Peyer's patch (tissue), 4 donors: ENCODE results near the gene CSH1. TPM values are rescaled to one million over a fixed set of nuclear protein-coding genes. Genes with fewer than 3 reads are reported as not detected.

ENCODE experiments used
- DNase-seq, 3 donors: peaks; one replicate each; pipeline ENCODE4 v3.0.0-alpha.2; 2017 to 2019
- H3K27ac ChIP-seq, 4 donors: fragments of 200-600 bp; sonication (generic); one replicate each; pipeline ENCODE4 v1.5.1; 2016 to 2019
- H3K27me3 ChIP-seq, 2 donors: fragments of 200-600 bp; sonication (generic); one replicate each; pipeline ENCODE4 v1.5.1; 2019
- H3K36me3 ChIP-seq, 3 donors: fragments of 200-600 bp; sonication (generic); one replicate each; pipeline ENCODE4 v1.5.1; 2016 to 2019
- H3K4me1 ChIP-seq, 4 donors: fragments of 200-600 bp; sonication (generic); one replicate each; pipeline ENCODE4 v1.5.1; 2016 to 2019
- H3K4me3 ChIP-seq, 4 donors: fragments of 200-600 bp; sonication (generic); 1 replicate in 3 of 4; 2 replicates in 1 of 4; pipeline ENCODE4 v1.5.1; 2016 to 2019; ENCODE audit warnings: mild to moderate bottlenecking in 1 of 4
- H3K9me3 ChIP-seq, 4 donors: fragments of 200-600 bp; sonication (generic); one replicate each; pipeline ENCODE4 v1.5.1; 2016 to 2019; ENCODE audit warnings: mild to moderate bottlenecking in 1 of 4
- POLR2A ChIP-seq, 2 donors: fragments of 450-650 bp; IDR thresholded peaks; one replicate each; pipeline ENCODE4 v1.5.1; 2017; ENCODE audit warnings: antibody characterized with exemption in 2 of 2, mild to moderate bottlenecking in 2 of 2, moderate library complexity in 2 of 2
- total RNA-seq, 4 donors: library from RNA; depleted of rRNA; stranded (reverse); fragments of >200 nt; gene quantifications; one replicate each; pipeline ENCODE4 v1.1.0, GENCODE V29; 2016
- TF ChIP-seq, protein P1 (sequence below), 6 experiments: fragments of 450-650 bp in 4 of 6; fragments of 200-600 bp in 2 of 6; sonication (generic) in 1 of 6; IDR thresholded peaks; one replicate each; pipeline ENCODE4 v1.5.1; 2017 to 2019; ENCODE audit warnings: antibody characterized with exemption in 6 of 6, mild to moderate bottlenecking in 3 of 6, moderate library complexity in 1 of 6

Gene CSH1
- total RNA-seq, 4 donors from 2014 or later = not detected

DNA sequence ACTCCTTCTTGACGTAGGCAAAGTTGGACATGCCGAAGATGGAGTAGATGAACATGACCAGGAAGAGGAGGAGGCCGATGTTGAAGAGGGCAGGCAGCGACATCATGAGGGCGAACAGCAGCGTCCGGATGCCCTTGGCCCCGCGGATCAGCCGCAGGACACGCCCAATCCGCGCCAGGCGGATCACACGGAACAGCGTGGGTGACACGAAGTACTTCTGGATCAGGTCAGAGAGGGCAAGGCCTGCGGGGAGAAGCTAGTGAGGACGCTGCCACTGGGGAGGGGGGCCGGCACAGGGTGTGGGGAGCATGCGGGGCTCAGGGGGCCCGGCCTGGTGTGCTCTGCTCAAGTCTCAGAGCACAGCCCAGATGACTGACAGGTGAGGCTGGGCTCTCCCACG lies 45.4 kb upstream of the CSH1 start:
- Histone ChIP-seq H3K9me3 (no peaks in the 10 kb centered on the region), H3K27me3 (no peaks in the 10 kb centered on the region), H3K27ac (no peak overlapping the region), H3K36me3 (no peaks in the 10 kb centered on the region), H3K4me3 (no peak overlapping the region), H3K4me1 (peaks cover 0 to 16% (median 3%) of the 10 kb centered on the region in 4 donors)
- no peak for TF ChIP-seq POLR2A (IDR thresholded peaks at IDR 0.05)
- TF ChIP-seq, protein P1, sequence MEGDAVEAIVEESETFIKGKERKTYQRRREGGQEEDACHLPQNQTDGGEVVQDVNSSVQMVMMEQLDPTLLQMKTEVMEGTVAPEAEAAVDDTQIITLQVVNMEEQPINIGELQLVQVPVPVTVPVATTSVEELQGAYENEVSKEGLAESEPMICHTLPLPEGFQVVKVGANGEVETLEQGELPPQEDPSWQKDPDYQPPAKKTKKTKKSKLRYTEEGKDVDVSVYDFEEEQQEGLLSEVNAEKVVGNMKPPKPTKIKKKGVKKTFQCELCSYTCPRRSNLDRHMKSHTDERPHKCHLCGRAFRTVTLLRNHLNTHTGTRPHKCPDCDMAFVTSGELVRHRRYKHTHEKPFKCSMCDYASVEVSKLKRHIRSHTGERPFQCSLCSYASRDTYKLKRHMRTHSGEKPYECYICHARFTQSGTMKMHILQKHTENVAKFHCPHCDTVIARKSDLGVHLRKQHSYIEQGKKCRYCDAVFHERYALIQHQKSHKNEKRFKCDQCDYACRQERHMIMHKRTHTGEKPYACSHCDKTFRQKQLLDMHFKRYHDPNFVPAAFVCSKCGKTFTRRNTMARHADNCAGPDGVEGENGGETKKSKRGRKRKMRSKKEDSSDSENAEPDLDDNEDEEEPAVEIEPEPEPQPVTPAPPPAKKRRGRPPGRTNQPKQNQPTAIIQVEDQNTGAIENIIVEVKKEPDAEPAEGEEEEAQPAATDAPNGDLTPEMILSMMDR (IDR thresholded peaks at IDR 0.05) = no peak
- no peak for DNase-seq

DNA sequence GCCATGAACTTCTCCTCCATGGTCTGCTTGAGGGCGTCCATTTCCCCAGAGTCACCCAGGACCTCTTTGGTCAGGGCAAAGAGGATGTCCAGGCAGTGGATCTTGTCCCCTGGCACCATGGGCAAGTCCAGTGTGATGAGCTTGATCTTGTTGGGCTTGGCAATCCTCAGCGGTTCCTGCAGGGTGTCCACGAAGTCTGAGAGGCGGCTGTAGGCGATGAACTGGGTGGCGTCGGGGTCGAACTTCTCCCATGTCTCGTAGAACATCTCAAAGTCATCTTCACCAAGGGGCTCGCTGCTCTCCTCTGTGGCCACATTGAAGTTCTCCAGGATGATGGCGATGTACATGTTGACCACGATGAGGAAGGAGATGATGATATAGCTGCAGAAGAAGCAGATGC lies 44.8 kb upstream of the CSH1 start:
- no peaks in the 10 kb centered on the region for H3K36me3 ChIP-seq
- H3K9me3 ChIP-seq = no peaks in the 10 kb centered on the region
- peaks cover 0 to 13% (median 2%) of the 10 kb centered on the region in 4 donors for H3K4me1 ChIP-seq
- TF ChIP-seq POLR2A (IDR thresholded peaks at IDR 0.05) = no peak
- H3K27ac ChIP-seq = no peak overlapping the region
- no peaks in the 10 kb centered on the region for H3K27me3 ChIP-seq
- no peak for DNase-seq
- H3K4me3 ChIP-seq = no peak overlapping the region

DNA sequence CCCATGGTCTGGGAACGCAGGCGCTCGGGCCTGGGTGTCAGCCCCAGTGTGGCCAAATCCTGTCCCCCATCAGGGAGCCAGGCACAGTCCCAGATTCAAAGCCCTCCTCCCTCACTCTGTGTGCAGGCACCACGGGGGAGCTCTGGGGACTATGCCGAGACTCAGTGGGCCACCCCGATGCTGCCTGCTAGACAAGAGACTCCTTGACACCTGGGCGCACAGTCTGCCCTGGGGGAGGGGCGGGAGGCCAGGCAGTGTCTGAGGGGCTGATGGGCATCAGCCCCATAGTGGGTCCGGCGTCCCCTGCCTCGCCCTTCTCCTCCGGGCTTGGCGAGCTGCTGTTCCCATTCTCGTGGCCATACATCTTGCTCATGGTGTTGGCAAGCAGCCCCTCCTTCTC lies 44.2 kb upstream of the CSH1 start:
- TF ChIP-seq, protein P1 (IDR thresholded peaks at IDR 0.05) = no peak
- no peak for TF ChIP-seq POLR2A (IDR thresholded peaks at IDR 0.05)
- no peaks in the 10 kb centered on the region for H3K9me3 ChIP-seq
- H3K36me3 ChIP-seq = no peaks in the 10 kb centered on the region
- no peak overlapping the region for H3K4me3 ChIP-seq
- no peaks in the 10 kb centered on the region for H3K27me3 ChIP-seq
- DNase-seq = no peak
- H3K4me1 ChIP-seq = peaks cover 0 to 9% (median 0%) of the 10 kb centered on the region in 4 donors
- no peak overlapping the region for H3K27ac ChIP-seq

DNA sequence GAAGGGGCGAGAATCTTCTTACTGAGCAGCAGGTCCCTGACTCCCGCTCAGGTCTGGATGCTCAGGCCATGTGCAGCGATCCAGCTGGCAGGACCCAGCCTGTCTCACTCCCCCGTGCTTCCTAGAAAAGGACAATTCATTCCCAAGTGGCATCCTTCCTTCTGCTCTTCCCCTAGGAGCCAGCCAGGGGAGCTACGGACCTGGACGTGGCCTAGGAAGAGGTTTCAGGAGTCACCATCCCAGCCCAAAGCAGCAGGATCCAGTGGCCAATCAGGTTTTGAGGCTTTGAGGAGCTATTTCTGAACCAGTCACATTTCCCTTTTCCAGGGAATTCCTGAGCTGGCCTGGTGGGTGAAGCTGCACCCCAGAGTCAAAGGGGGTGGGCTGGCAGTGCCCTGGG lies 43.5 kb upstream of the CSH1 start:
- Histone ChIP-seq H3K27me3 (no peaks in the 10 kb centered on the region), H3K9me3 (no peaks in the 10 kb centered on the region), H3K27ac (no peak overlapping the region), H3K4me1 (peaks cover 0 to 2% (median 0%) of the 10 kb centered on the region in 4 donors), H3K4me3 (no peak overlapping the region), H3K36me3 (no peaks in the 10 kb centered on the region)
- TF ChIP-seq POLR2A (IDR thresholded peaks at IDR 0.05) = no peak
- TF ChIP-seq, protein P1 (IDR thresholded peaks at IDR 0.05) = no peak
- DNase-seq = no peak

DNA sequence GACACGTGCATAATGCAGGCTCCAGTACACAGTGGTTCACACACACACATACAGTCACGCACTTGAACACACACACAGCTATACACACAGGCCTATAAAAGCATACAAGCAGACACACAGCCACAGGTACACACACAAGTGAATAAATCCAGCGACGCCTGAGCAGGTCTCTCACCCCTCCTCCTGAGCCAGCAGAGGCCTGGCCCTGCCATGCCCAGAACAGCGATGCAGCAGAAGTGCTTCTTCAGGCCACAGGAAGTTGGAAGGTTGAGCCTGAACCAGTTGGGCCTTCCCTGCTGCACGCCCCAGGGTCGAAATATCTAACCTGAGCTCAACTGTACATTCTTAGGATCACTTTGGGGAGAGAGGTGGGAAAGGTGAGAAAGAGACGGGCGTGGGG lies 43.0 kb upstream of the CSH1 start:
- DNase-seq = no peak
- no peaks in the 10 kb centered on the region for H3K27me3 ChIP-seq
- no peaks in the 10 kb centered on the region for H3K9me3 ChIP-seq
- H3K4me1 ChIP-seq = no peaks in the 10 kb centered on the region
- H3K27ac ChIP-seq = no peak overlapping the region
- H3K36me3 ChIP-seq = no peaks in the 10 kb centered on the region
- H3K4me3 ChIP-seq = no peak overlapping the region
- no peak for TF ChIP-seq POLR2A (IDR thresholded peaks at IDR 0.05)
- TF ChIP-seq, protein P1 (IDR thresholded peaks at IDR 0.05) = no peak

DNA sequence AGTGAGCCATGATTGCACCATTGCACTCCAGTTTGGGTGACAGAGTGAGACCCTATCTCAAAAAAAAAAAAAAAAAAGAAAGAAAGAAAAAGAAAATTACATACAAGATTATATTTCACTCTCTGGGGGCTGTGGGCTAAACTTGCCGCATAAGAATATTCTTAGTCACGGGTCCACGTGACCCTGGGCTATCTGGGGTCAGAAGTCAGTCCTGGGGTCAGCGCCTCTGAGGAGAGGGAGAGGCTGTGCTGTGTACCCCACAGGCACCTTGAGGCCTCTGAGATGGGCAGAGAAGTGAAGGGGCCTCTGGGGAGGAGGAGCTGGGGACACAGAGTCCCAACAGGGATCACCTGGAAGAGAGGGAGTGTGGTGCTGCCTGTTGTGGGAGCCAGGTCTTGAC lies 41.5 kb upstream of the CSH1 start:
- DNase-seq = no peak
- Histone ChIP-seq H3K4me3 (no peak overlapping the region), H3K36me3 (no peaks in the 10 kb centered on the region), H3K9me3 (no peaks in the 10 kb centered on the region), H3K27ac (no peak overlapping the region), H3K27me3 (no peaks in the 10 kb centered on the region), H3K4me1 (no peaks in the 10 kb centered on the region)
- TF ChIP-seq POLR2A (IDR thresholded peaks at IDR 0.05) = no peak
- TF ChIP-seq, protein P1 (IDR thresholded peaks at IDR 0.05) = no peak
